ENCODE results near the gene FRMPD1.

- TF ChIP-seq GATA3 (IDR thresholded peaks at IDR 0.05; ENCODE audit: low read depth, low read length) (no peak), GATA2 (IDR thresholded peaks at IDR 0.05; ENCODE audit: low read depth, low read length) (no peak)
Measured at GRCh38 chr9:37760416-37761161, 109.8 kb downstream of the FRMPD1 start.

Measured in SH-SY5Y (cell line).